Fibroblast of mammary gland (primary cell): ENCODE results near the gene CTAG1A.

ENCODE experiments used
- DNase-seq: peaks from one replicate; pipeline ENCODE4 v3.0.0-alpha.2; 2010; ENCODE audit warnings: low read depth
- H3K4me3 ChIP-seq: 2 replicates; pipeline ENCODE4 v1.5.1; 2011; ENCODE audit warnings: low read depth, mild to moderate bottlenecking, low read length, moderate library complexity; ENCODE audit not compliant: control insufficient read depth
- TF ChIP-seq, protein P1 (sequence below): conservative IDR thresholded peaks from 2 replicates; pipeline ENCODE4 v1.5.1; 2011; ENCODE audit warnings: low read depth, low read length, inconsistent platforms; ENCODE audit not compliant: control insufficient read depth, insufficient read depth

Gene CTAG1A

DNA sequence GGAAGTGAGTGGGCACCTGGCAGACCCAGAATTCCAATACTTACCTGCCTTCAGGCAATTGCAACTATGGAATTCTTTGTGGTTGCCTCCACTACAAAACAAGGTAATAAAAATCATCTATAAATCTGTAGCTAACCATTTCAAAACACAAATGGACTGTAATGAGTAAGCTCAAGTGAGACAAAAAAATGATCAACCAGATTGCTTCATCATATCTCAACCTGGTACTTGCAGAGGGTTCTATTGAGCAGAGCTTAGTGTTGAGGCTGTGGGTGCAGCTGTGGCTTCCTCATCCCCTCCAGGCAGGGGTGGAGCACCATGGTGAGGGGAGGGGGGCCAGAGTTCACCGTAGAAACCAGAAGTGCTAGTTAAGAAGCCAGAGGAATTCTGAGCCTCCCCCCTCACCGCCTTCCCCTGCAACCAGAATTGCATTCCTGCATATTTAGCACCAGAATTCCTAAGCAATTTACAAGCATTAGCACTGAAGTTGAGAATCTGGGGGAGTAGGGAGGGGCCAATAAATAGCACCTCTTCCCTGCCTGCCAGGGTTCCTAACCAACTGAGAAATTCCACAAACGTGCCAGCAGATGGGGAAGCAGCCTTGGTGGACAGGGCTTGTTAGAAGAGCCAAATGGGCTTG is 11.5 kb downstream of the CTAG1A start:
- no peak overlapping the region for H3K4me3 ChIP-seq
- no peak for DNase-seq
- TF ChIP-seq, protein P1, sequence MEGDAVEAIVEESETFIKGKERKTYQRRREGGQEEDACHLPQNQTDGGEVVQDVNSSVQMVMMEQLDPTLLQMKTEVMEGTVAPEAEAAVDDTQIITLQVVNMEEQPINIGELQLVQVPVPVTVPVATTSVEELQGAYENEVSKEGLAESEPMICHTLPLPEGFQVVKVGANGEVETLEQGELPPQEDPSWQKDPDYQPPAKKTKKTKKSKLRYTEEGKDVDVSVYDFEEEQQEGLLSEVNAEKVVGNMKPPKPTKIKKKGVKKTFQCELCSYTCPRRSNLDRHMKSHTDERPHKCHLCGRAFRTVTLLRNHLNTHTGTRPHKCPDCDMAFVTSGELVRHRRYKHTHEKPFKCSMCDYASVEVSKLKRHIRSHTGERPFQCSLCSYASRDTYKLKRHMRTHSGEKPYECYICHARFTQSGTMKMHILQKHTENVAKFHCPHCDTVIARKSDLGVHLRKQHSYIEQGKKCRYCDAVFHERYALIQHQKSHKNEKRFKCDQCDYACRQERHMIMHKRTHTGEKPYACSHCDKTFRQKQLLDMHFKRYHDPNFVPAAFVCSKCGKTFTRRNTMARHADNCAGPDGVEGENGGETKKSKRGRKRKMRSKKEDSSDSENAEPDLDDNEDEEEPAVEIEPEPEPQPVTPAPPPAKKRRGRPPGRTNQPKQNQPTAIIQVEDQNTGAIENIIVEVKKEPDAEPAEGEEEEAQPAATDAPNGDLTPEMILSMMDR = no peak

DNA sequence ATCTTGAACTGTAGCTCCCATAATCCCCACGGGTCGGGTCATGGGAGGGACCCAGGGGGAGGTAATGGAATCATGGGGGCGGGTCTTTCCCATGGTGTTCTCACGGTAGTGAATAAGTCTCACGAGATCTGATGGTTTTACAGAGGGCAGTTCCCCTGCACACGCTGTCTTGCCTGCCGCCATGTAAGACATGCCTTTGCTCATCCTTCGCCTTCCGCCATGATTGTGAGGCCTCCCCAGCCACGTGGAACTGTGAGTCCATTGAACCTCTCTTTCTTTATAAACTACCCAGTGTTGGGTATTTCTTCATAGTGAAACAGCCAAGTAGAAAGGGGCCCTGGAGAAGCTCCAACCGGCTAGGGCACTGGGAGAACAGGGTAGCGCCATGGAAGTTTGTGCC is 12.3 kb downstream of the CTAG1A start:
- H3K4me3 ChIP-seq = no peak overlapping the region

DNA sequence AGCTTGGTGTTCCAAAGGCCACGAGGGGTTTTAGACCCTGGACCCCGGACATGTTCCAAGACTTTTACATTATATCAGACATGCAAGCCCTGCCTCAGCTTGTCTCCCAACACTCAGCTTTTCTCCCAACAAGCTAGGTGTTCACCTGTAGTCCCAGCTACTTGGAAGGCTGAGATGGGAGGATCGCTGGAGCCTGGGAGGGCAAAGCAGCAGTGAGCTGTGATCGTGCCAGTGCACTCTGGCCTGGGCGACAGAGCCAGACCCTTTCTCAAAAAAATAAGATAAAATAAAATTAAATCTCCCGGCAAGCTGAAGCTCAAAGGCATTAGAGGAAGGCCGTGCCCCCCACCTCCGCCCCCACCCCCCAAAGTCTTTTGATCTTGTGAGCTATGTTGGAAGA is 13.7 kb downstream of the CTAG1A start:
- DNase-seq = no peak
- TF ChIP-seq, protein P1 = no peak
- H3K4me3 ChIP-seq = no peak overlapping the region

More for the DNA sequence above, 12.3 kb downstream of the CTAG1A start:
- no peak for DNase-seq
- TF ChIP-seq, protein P1 = no peak

DNA sequence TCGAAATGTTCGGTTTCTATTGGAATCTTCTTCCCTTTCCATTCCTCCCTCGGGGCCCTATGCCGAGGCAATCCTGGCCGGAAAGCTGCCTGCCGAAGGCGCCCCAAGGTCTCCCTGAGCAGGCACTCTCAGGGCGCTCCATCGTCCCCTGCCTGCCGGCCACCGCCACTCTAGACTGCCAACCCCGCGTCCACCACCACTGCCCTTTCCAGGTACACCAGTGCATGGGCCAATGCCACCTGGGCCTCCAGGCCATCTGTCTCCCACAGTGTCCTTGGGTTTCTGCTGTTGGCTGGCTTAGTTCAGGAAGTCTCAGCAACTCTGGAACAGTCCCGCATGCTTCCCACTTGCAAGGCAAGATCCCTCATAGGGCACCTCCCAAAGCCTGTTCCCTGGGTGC is 14.6 kb downstream of the CTAG1A start:
- TF ChIP-seq, protein P1 = no peak
- DNase-seq = no peak
- no peak overlapping the region for H3K4me3 ChIP-seq

DNA sequence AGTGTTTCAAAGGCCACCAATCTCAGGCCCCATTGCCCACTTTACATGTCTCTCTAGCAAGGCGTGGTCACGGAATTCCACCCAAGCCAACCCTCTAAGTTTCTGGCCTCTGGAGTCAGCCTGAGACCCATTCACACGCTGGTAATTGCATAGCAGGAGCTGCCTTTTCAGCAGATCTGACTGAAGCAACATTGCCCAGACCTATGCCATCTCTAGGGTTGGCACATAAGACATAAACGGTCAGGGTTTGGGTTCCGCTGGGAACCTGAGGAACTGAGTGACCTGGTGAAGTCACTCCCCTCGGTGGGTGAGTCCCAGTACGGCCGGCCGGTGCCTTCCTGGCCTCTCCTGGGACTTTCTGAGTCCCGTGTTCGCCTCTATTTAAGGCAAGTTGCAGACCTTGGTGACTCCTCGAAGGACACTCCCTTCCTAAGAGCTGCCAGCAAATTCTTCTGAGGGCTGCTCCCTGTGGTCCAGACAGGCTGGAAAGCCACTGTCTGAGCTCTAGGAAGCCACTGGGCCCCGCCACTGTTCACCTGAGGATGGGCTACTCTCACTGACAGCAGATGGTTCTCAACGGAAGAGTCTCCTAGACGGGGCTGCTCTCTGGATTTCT is 15.9 kb downstream of the CTAG1A start:
- no peak for DNase-seq
- TF ChIP-seq, protein P1 = no peak

DNA sequence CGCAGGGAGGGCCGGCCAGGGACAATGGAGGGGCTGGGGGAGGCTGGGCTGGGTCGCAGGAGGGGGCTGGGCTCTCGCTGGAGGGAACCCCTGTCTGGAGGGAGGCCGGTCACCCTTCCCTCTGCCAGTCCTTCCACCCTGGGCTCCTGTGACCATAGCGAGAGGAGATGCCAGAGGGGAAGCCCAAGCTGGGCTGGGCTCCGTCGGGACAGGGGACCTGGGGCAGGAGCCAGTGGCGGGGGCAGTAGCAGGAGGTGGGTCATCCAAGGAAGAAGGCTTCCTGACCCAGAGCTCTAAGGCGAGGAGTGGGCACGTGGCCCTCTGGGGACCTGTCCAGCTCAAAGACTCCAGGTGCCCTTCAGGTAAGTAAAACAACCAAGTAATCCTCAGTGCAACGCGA is 17.3 kb downstream of the CTAG1A start:
- H3K4me3 ChIP-seq = no peak overlapping the region
- no peak for DNase-seq
- TF ChIP-seq, protein P1 = no peak

More for the DNA sequence above, 15.9 kb downstream of the CTAG1A start:
- no peak overlapping the region for H3K4me3 ChIP-seq
